Mesenchymal stem cell (in vitro differentiated cells and primary cell): Measurements from ENCODE around the gene PIK3R1.

Experiments
- DNase-seq: peaks from one replicate; pipeline ENCODE4 v3.0.0-alpha.2; 2013
- H2AFZ ChIP-seq: one replicate; pipeline ENCODE4 v1.6.1; 2013; ENCODE audit warnings: low read depth, mild to moderate bottlenecking, control low read depth, inconsistent platforms, low read length, moderate library complexity
- H2AK5ac ChIP-seq: 2 replicates; pipeline ENCODE4 v1.6.1; 2013; ENCODE audit warnings: low read length, moderate library complexity, mild to moderate bottlenecking, inconsistent platforms; ENCODE audit not compliant: severe bottlenecking
- H2BK120ac ChIP-seq: one replicate; pipeline ENCODE4 v1.6.1; 2013; ENCODE audit warnings: low read depth, mild to moderate bottlenecking, inconsistent platforms, low read length, moderate library complexity
- H2BK12ac ChIP-seq, 2 experiments: one replicate each; pipeline ENCODE4 v1.6.1; 2013; ENCODE audit warnings: inconsistent platforms in 2 of 2, low read length in 2 of 2, mild to moderate bottlenecking in 2 of 2, moderate library complexity in 2 of 2, control low read depth in 1 of 2
- H2BK15ac ChIP-seq: one replicate; pipeline ENCODE4 v1.6.1; 2013; ENCODE audit warnings: mild to moderate bottlenecking, low read depth, inconsistent platforms; ENCODE audit not compliant: poor library complexity, severe bottlenecking
- H2BK5ac ChIP-seq: 2 replicates; pipeline ENCODE4 v1.6.1; 2013; ENCODE audit warnings: low read depth, mild to moderate bottlenecking, low read length, control low read depth, inconsistent platforms; ENCODE audit not compliant: poor library complexity, severe bottlenecking
- H3K14ac ChIP-seq, 2 experiments: one replicate each; pipeline ENCODE4 v1.6.1; 2013; ENCODE audit warnings: inconsistent platforms in 2 of 2, low read length in 2 of 2, control low read depth in 1 of 2, mild to moderate bottlenecking in 1 of 2, moderate library complexity in 1 of 2
- H3K18ac ChIP-seq, 2 experiments: one replicate each; pipeline ENCODE4 v1.6.1; 2013; ENCODE audit warnings: inconsistent platforms in 2 of 2, low read length in 2 of 2, control low read depth in 1 of 2, low read depth in 1 of 2, mild to moderate bottlenecking in 1 of 2
- H3K23ac ChIP-seq, 2 experiments: one replicate each; pipeline ENCODE4 v1.6.1; 2013; ENCODE audit warnings: inconsistent platforms in 2 of 2, low read length in 2 of 2, mild to moderate bottlenecking in 2 of 2, moderate library complexity in 2 of 2, control low read depth in 1 of 2
- H3K27ac ChIP-seq: 2 replicates; pipeline ENCODE4 v1.5.1; 2013; ENCODE audit warnings: mild to moderate bottlenecking, moderate library complexity, low read length, control low read depth, inconsistent platforms; ENCODE audit not compliant: poor library complexity, severe bottlenecking
- H3K27me3 ChIP-seq, 2 experiments: 2 replicates each; pipeline versions ENCODE4 v1.6.1 to v1.7.0; 2013; ENCODE audit warnings: low read length in 2 of 2, mild to moderate bottlenecking in 2 of 2, moderate library complexity in 2 of 2, control low read depth in 1 of 2, inconsistent platforms in 1 of 2; ENCODE audit not compliant: control insufficient read depth in 1 of 2, insufficient read depth in 1 of 2
- H3K36me3 ChIP-seq, 2 experiments: 2 replicates each; pipeline versions ENCODE4 v1.6.1 to v1.7.0; 2013; ENCODE audit warnings: low read length in 2 of 2, control low read depth in 1 of 2, inconsistent platforms in 1 of 2, low read depth in 1 of 2, mild to moderate bottlenecking in 1 of 2; ENCODE audit not compliant: insufficient read depth in 2 of 2, control insufficient read depth in 1 of 2
- H3K4ac ChIP-seq, 2 experiments: one replicate each; pipeline ENCODE4 v1.6.1; 2013; ENCODE audit warnings: inconsistent platforms in 2 of 2, low read length in 2 of 2, mild to moderate bottlenecking in 2 of 2, moderate library complexity in 2 of 2, control low read depth in 1 of 2, low read depth in 1 of 2
- H3K4me1 ChIP-seq: 2 replicates; pipeline ENCODE4 v1.6.1; 2013; ENCODE audit warnings: low read depth, low read length, control low read depth; ENCODE audit not compliant: control insufficient read depth, insufficient read depth
- H3K4me2 ChIP-seq: 2 replicates; pipeline ENCODE4 v1.6.1; 2013; ENCODE audit warnings: low read length, mild to moderate bottlenecking, inconsistent platforms; ENCODE audit not compliant: poor library complexity, severe bottlenecking
- H3K4me3 ChIP-seq, 2 experiments: 2 replicates each; pipeline versions ENCODE4 v1.5.1 to v1.7.0; 2013; ENCODE audit warnings: low read length in 2 of 2, mild to moderate bottlenecking in 2 of 2, control low read depth in 1 of 2, low read depth in 1 of 2; ENCODE audit not compliant: insufficient read depth in 1 of 2
- H3K79me1 ChIP-seq: replicated peaks from 2 replicates; pipeline ENCODE4 v1.6.1; 2013; ENCODE audit warnings: mild to moderate bottlenecking, control low read depth, low read length, inconsistent platforms; ENCODE audit not compliant: poor library complexity, severe bottlenecking
- H3K9ac ChIP-seq: 2 replicates; pipeline ENCODE4 v1.7.0; 2013; ENCODE audit warnings: mild to moderate bottlenecking, low read length, moderate library complexity
- H3K9me3 ChIP-seq: 2 replicates; pipeline ENCODE4 v1.7.0; 2013; ENCODE audit warnings: mild to moderate bottlenecking, low read length; ENCODE audit not compliant: control insufficient read depth
- H4K8ac ChIP-seq: one replicate; pipeline ENCODE4 v1.6.1; 2013; ENCODE audit warnings: inconsistent platforms, mild to moderate bottlenecking, low read length, moderate library complexity
- H4K91ac ChIP-seq: one replicate; pipeline ENCODE4 v1.6.1; 2013; ENCODE audit warnings: mild to moderate bottlenecking, low read length, inconsistent platforms
- WGBS: methylation state at CpG from one replicate; pipeline ENCODE4 v1.1.7; 2013; ENCODE audit warnings: mixed read lengths; 5-methylcytosine and 5-hydroxymethylcytosine counted together

Gene PIK3R1

GRCh38 chr5:68252673-68253623 is 37.4 kb downstream of the PIK3R1 start:
- Histone ChIP-seq H3K4ac (no peak overlapping the region), H2BK12ac (no peak overlapping the region), H4K91ac (no peak overlapping the region), H3K79me1 (peaks cover 23% of the 10 kb centered on the region), H2BK120ac (no peak overlapping the region), H3K9me3 (no peaks in the 10 kb centered on the region), H2BK15ac (no peak overlapping the region), H3K9ac (peak overlapping the region; percentile 68), H3K4me3 (peak overlapping the region in 1 of 2 experiments; percentile 59), H2AK5ac (no peak overlapping the region), H3K4me1 (peaks cover 8% of the 10 kb centered on the region), H3K18ac (no peak overlapping the region), H3K27me3 (no peaks in the 10 kb centered on the region), H3K27ac (no peak overlapping the region), H3K23ac (no peak overlapping the region), H2BK5ac (no peak overlapping the region), H3K36me3 (no peaks in the 10 kb centered on the region), H4K8ac (no peak overlapping the region), H2AFZ (no peak overlapping the region), H3K4me2 (no peak overlapping the region), H3K14ac (no peak overlapping the region)
- DNase-seq: peak; percentile 79
- WGBS: 39% methylated on average over 3 of the region's 6 CpGs

GRCh38 chr5:68253624-68254585 is 38.3 kb downstream of the PIK3R1 start:
- H2AK5ac ChIP-seq: no peak overlapping the region
- peak overlapping the region; percentile 68 for H3K9ac ChIP-seq
- no peak overlapping the region for H3K4ac ChIP-seq
- no peaks in the 10 kb centered on the region for H3K9me3 ChIP-seq
- H3K4me3 ChIP-seq: peak overlapping the region in 1 of 2 experiments; percentile 36
- no peak overlapping the region for H3K14ac ChIP-seq
- WGBS: 85% methylated on average over 2 of the region's 6 CpGs
- no peak overlapping the region for H3K27ac ChIP-seq
- H4K91ac ChIP-seq: no peak overlapping the region
- H2AFZ ChIP-seq: no peak overlapping the region
- no peak overlapping the region for H2BK12ac ChIP-seq
- no peak overlapping the region for H2BK120ac ChIP-seq
- H3K18ac ChIP-seq: no peak overlapping the region
- H4K8ac ChIP-seq: no peak overlapping the region
- no peaks in the 10 kb centered on the region for H3K27me3 ChIP-seq
- H2BK15ac ChIP-seq: no peak overlapping the region
- no peak overlapping the region for H2BK5ac ChIP-seq
- peaks cover 25% of the 10 kb centered on the region for H3K79me1 ChIP-seq
- no peak for DNase-seq
- no peak overlapping the region for H3K23ac ChIP-seq
- H3K4me1 ChIP-seq: peaks cover 8% of the 10 kb centered on the region
- H3K36me3 ChIP-seq: peaks cover 0 to 4% of the 10 kb centered on the region in 2 experiments
- no peak overlapping the region for H3K4me2 ChIP-seq

GRCh38 chr5:68254810-68255209 is 39.3 kb downstream of the PIK3R1 start:
- H3K4me3 ChIP-seq: no peak overlapping the region
- H2BK15ac ChIP-seq: no peak overlapping the region
- H3K9me3 ChIP-seq: no peaks in the 10 kb centered on the region
- H3K4me2 ChIP-seq: no peak overlapping the region
- no peak overlapping the region for H2BK5ac ChIP-seq
- peaks cover 0 to 6% of the 10 kb centered on the region in 2 experiments for H3K36me3 ChIP-seq
- no peak overlapping the region for H4K91ac ChIP-seq
- H2AK5ac ChIP-seq: no peak overlapping the region
- no peak overlapping the region for H4K8ac ChIP-seq
- no peak overlapping the region for H3K23ac ChIP-seq
- DNase-seq: no peak
- H3K18ac ChIP-seq: no peak overlapping the region
- H3K27me3 ChIP-seq: no peaks in the 10 kb centered on the region
- H3K4me1 ChIP-seq: peaks cover 8% of the 10 kb centered on the region
- no peak overlapping the region for H2BK120ac ChIP-seq
- no peak overlapping the region for H3K4ac ChIP-seq
- H3K79me1 ChIP-seq: peaks cover 24% of the 10 kb centered on the region
- WGBS: 69% methylated on average over 1 of the region's 1 CpG
- no peak overlapping the region for H2AFZ ChIP-seq
- no peak overlapping the region for H3K27ac ChIP-seq
- no peak overlapping the region for H3K14ac ChIP-seq
- H2BK12ac ChIP-seq: no peak overlapping the region
- H3K9ac ChIP-seq: peak overlapping the region; percentile 68
